Measurements from ENCODE around the gene NAA20. TPM values are rescaled to one million over a fixed set of nuclear protein-coding genes. Genes with fewer than 3 reads are reported as not detected.
"Not testable (repeated sequence)": the region's sequence is repeated elsewhere in the genome, so short reads cannot be mapped to it uniquely, and the experiment has no call there.

NAA20 gene
- total RNA-seq, 1 donor from 2014 or later: 36.3 TPM

GRCh38 chr20:20000211-20000968, 16.8 kb upstream of the NAA20 start:
- Mint-ChIP-seq H3K27ac (ENCODE audit: unreplicated experiment) (no peak overlapping the region), H3K4me1 (ENCODE audit: unreplicated experiment) (peaks cover 1% of the 10 kb centered on the region), H3K4me3 (ENCODE audit: unreplicated experiment) (peak overlapping the region; percentile 51), H3K9me3 (ENCODE audit: unreplicated experiment) (no peaks in the 10 kb centered on the region), H3K36me3 (ENCODE audit: low read depth, unreplicated experiment) (peaks cover 41% of the 10 kb centered on the region), H3K27me3 (ENCODE audit: unreplicated experiment) (peaks cover 3% of the 10 kb centered on the region)
- TF ChIP-seq, protein P1, sequence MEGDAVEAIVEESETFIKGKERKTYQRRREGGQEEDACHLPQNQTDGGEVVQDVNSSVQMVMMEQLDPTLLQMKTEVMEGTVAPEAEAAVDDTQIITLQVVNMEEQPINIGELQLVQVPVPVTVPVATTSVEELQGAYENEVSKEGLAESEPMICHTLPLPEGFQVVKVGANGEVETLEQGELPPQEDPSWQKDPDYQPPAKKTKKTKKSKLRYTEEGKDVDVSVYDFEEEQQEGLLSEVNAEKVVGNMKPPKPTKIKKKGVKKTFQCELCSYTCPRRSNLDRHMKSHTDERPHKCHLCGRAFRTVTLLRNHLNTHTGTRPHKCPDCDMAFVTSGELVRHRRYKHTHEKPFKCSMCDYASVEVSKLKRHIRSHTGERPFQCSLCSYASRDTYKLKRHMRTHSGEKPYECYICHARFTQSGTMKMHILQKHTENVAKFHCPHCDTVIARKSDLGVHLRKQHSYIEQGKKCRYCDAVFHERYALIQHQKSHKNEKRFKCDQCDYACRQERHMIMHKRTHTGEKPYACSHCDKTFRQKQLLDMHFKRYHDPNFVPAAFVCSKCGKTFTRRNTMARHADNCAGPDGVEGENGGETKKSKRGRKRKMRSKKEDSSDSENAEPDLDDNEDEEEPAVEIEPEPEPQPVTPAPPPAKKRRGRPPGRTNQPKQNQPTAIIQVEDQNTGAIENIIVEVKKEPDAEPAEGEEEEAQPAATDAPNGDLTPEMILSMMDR (IDR thresholded peaks at IDR 0.05; ENCODE audit: unreplicated experiment): no peak
- DNase-seq (ENCODE audit: low spot score): no peak

GRCh38 chr20:20002101-20002998, 14.8 kb upstream of the NAA20 start:
- Mint-ChIP-seq H3K4me3 (ENCODE audit: unreplicated experiment) (no peak overlapping the region), H3K36me3 (ENCODE audit: low read depth, unreplicated experiment) (peaks cover 38% of the 10 kb centered on the region), H3K9me3 (ENCODE audit: unreplicated experiment) (no peaks in the 10 kb centered on the region), H3K27ac (ENCODE audit: unreplicated experiment) (no peak overlapping the region), H3K27me3 (ENCODE audit: unreplicated experiment) (peaks cover 3% of the 10 kb centered on the region), H3K4me1 (ENCODE audit: unreplicated experiment) (no peaks in the 10 kb centered on the region)
- TF ChIP-seq, protein P1 (IDR thresholded peaks at IDR 0.05; ENCODE audit: unreplicated experiment): no peak
- no peak for DNase-seq (ENCODE audit: low spot score)

DNA sequence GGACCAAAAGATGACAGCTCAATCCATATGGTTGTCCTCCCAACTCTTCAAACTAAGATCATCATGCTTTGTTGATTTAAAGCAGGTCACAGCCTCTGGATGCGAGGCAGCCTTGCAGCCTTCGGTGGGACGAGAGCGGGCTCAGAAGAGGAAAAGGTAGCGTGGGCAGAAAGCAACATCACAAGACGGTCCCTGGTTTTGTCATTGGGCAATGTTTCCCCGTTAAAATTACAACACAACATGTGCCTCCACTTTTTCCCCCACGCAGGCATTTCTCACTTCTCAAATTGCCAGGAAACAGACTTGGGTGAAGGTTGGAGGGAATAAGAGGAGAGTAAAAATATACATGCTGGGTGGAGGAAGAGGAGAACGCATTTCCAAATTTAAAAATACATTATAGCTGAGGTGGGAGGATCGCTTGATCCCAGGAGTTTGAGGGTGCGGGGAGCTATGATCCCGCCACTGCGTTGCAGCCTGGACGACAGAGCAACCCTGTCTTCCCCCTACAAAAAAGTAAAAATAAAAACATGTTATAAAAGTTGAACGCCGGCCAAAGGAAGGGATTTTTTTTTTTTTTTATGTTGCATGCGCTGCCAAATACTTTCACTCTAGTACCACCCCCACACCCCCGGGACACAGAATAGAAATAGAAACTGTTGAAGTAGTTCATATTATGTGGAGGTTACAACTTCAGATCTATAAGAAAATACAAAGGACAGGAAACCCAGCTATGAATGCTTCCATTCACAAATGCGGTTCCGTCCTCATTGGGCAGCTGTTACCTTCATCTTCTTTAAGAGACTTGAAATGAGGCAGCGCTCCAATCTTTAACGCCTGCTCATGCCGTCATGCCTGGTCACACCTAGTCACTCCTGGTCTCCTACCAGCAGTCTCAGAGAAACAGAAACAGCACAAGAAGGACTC, 13.9 kb upstream of the NAA20 start:
- H3K27ac Mint-ChIP-seq (ENCODE audit: unreplicated experiment): no peak overlapping the region
- no peaks in the 10 kb centered on the region for H3K9me3 Mint-ChIP-seq (ENCODE audit: unreplicated experiment)
- H3K4me3 Mint-ChIP-seq (ENCODE audit: unreplicated experiment): no peak overlapping the region

GRCh38 chr20:20003955-20004322, 13.2 kb upstream of the NAA20 start:
- not testable (repeated sequence) for DNase-seq (ENCODE audit: low spot score); H3K4me3 Mint-ChIP-seq (ENCODE audit: unreplicated experiment); H3K9me3 Mint-ChIP-seq (ENCODE audit: unreplicated experiment); H3K4me1 Mint-ChIP-seq (ENCODE audit: unreplicated experiment); H3K27me3 Mint-ChIP-seq (ENCODE audit: unreplicated experiment); H3K27ac Mint-ChIP-seq (ENCODE audit: unreplicated experiment)
- peaks cover 30% of the 10 kb centered on the region for H3K36me3 Mint-ChIP-seq (ENCODE audit: low read depth, unreplicated experiment)

More for the DNA sequence above, 13.9 kb upstream of the NAA20 start:
- Mint-ChIP-seq H3K4me1 (ENCODE audit: unreplicated experiment) (no peaks in the 10 kb centered on the region), H3K36me3 (ENCODE audit: low read depth, unreplicated experiment) (peaks cover 37% of the 10 kb centered on the region), H3K27me3 (ENCODE audit: unreplicated experiment) (peaks cover 4% of the 10 kb centered on the region)
- TF ChIP-seq, protein P1 (IDR thresholded peaks at IDR 0.05; ENCODE audit: unreplicated experiment): no peak
- DNase-seq (ENCODE audit: low spot score): no peak

GRCh38 chr20:20005342-20005741, 11.8 kb upstream of the NAA20 start:
- Mint-ChIP-seq H3K27me3 (ENCODE audit: unreplicated experiment) (peaks cover 3% of the 10 kb centered on the region), H3K27ac (ENCODE audit: unreplicated experiment) (no peak overlapping the region), H3K36me3 (ENCODE audit: low read depth, unreplicated experiment) (peaks cover 22% of the 10 kb centered on the region), H3K9me3 (ENCODE audit: unreplicated experiment) (no peaks in the 10 kb centered on the region), H3K4me1 (ENCODE audit: unreplicated experiment) (no peaks in the 10 kb centered on the region), H3K4me3 (ENCODE audit: unreplicated experiment) (no peak overlapping the region)
- TF ChIP-seq, protein P1 (IDR thresholded peaks at IDR 0.05; ENCODE audit: unreplicated experiment): no peak
- DNase-seq (ENCODE audit: low spot score): no peak

All from endothelial cell (in vitro differentiated cells).